Neural progenitor cell (in vitro differentiated cells): ENCODE data around the gene PLVAP. TPM values are rescaled to one million over a fixed set of nuclear protein-coding genes. Genes with fewer than 3 reads are reported as not detected.

ENCODE experiments used
- DNase-seq: peaks from one replicate; pipeline ENCODE4 v3.0.0-alpha.2; 2016; ENCODE audit warnings: low spot score
- H2AFZ ChIP-seq: fragments of 200-600 bp; sonication (generic); replicated peaks from 2 replicates; pipeline ENCODE4 v1.6.1; 2016; ENCODE audit warnings: antibody characterized with exemption
- H3F3A ChIP-seq: fragments of 200-600 bp; sonication (generic); 2 replicates; pipeline ENCODE4 v1.6.1; 2016; ENCODE audit warnings: antibody characterized with exemption, low read depth
- H3K27ac ChIP-seq: fragments of 200-600 bp; sonication (generic); 2 replicates; pipeline ENCODE4 v1.5.1; 2016; ENCODE audit warnings: mild to moderate bottlenecking
- H3K27me3 ChIP-seq: fragments of 200-600 bp; sonication (generic); 2 replicates; pipeline ENCODE4 v1.6.1; 2016; ENCODE audit warnings: mild to moderate bottlenecking, moderate library complexity
- H3K36me3 ChIP-seq: fragments of 200-600 bp; sonication (generic); 2 replicates; pipeline ENCODE4 v1.5.1; 2016
- H3K4me1 ChIP-seq: fragments of 200-600 bp; sonication (generic); 2 replicates; pipeline ENCODE4 v1.6.1; 2016; ENCODE audit warnings: mixed run types
- H3K4me2 ChIP-seq: fragments of 200-600 bp; sonication (generic); 2 replicates; pipeline ENCODE4 v1.6.1; 2016
- H3K4me3 ChIP-seq: fragments of 200-600 bp; sonication (generic); 2 replicates; pipeline ENCODE4 v1.5.1; 2016
- H3K79me2 ChIP-seq: fragments of 200-600 bp; sonication (generic); 2 replicates; pipeline ENCODE4 v1.6.1; 2016; ENCODE audit warnings: low read depth
- H3K9ac ChIP-seq: fragments of 200-600 bp; sonication (generic); 2 replicates; pipeline ENCODE4 v1.6.1; 2016
- H3K9me3 ChIP-seq: fragments of 200-600 bp; sonication (generic); 2 replicates; pipeline ENCODE4 v1.5.1; 2016; ENCODE audit warnings: low read depth
- H4K20me1 ChIP-seq: fragments of 200-600 bp; sonication (generic); 2 replicates; pipeline ENCODE4 v1.6.1; 2016; ENCODE audit warnings: low read depth
- H3K27ac Mint-ChIP-seq: 3 replicates; pipeline ENCODE4 v1.8.0; 2021; ENCODE audit warnings: mixed read lengths
- H3K27me3 Mint-ChIP-seq: 2 replicates; pipeline ENCODE4 v1.8.0; 2022; ENCODE audit warnings: low read depth, mild to moderate bottlenecking, inconsistent platforms, moderate library complexity, mixed read lengths; ENCODE audit not compliant: insufficient read depth
- H3K36me3 Mint-ChIP-seq: 3 replicates; pipeline ENCODE4 v1.8.0; 2021; ENCODE audit warnings: mixed read lengths
- H3K4me1 Mint-ChIP-seq: 3 replicates; pipeline ENCODE4 v1.8.0; 2021; ENCODE audit warnings: mixed read lengths
- H3K4me3 Mint-ChIP-seq: 3 replicates; pipeline ENCODE4 v1.8.0; 2021; ENCODE audit warnings: mild to moderate bottlenecking, moderate library complexity, mixed read lengths
- H3K9me3 Mint-ChIP-seq: 3 replicates; pipeline ENCODE4 v1.8.0; 2020; ENCODE audit warnings: mixed read lengths
- CTCF ChIP-seq: fragments of 200-600 bp; sonication (generic); IDR thresholded peaks from 2 replicates; pipeline ENCODE4 v1.5.1; 2017; ENCODE audit warnings: antibody characterized with exemption, mild to moderate bottlenecking
- EZH2 ChIP-seq: fragments of 200-600 bp; sonication (generic); IDR thresholded peaks from 2 replicates; pipeline ENCODE4 v1.6.1; 2017; ENCODE audit warnings: antibody characterized with exemption, mild to moderate bottlenecking, moderate library complexity
- EZH2phosphoT487 ChIP-seq: fragments of 200-600 bp; sonication (generic); IDR thresholded peaks from 2 replicates; pipeline ENCODE4 v1.6.1; 2017; ENCODE audit warnings: antibody characterized with exemption
- total RNA-seq: library from RNA; depleted of rRNA; stranded (reverse); fragments of >200 nt; gene quantifications from 2 replicates; pipeline ENCODE4 v1.2.3, GENCODE V29; 2015; ENCODE audit warnings: low replicate concordance

Gene PLVAP
- total RNA-seq, 1 donor from 2014 or later, result 0.11 TPM

GRCh38 chr19:17347361-17347760 lies 29.8 kb downstream of the PLVAP start:
- Histone ChIP-seq H3K4me1 (peaks cover 5% of the 10 kb centered on the region), H2AFZ (no peak overlapping the region), H3K27me3 (no peaks in the 10 kb centered on the region), H4K20me1 (no peaks in the 10 kb centered on the region), H3K4me3 (no peak overlapping the region), H3K4me2 (no peak overlapping the region), H3K36me3 (no peaks in the 10 kb centered on the region), H3K9me3 (no peaks in the 10 kb centered on the region), H3K9ac (no peak overlapping the region), H3K27ac (no peak overlapping the region), H3F3A (peaks cover 16% of the 10 kb centered on the region), H3K79me2 (no peaks in the 10 kb centered on the region)
- Mint-ChIP-seq H3K27ac (no peak overlapping the region), H3K4me1 (peaks cover 13% of the 10 kb centered on the region), H3K4me3 (no peak overlapping the region), H3K9me3 (no peaks in the 10 kb centered on the region), H3K36me3 (no peaks in the 10 kb centered on the region), H3K27me3 (peaks cover 11% of the 10 kb centered on the region)
- TF ChIP-seq EZH2 (no peak), EZH2phosphoT487 (no peak), CTCF (no peak)
- DNase-seq, result no peak

- Histone ChIP-seq H3K9me3 (no peaks in the 10 kb centered on the region), H3K79me2 (no peaks in the 10 kb centered on the region), H3K4me1 (peaks cover 5% of the 10 kb centered on the region), H3K4me2 (no peak overlapping the region), H3K4me3 (no peak overlapping the region), H4K20me1 (no peaks in the 10 kb centered on the region), H3K27ac (no peak overlapping the region), H3K27me3 (no peaks in the 10 kb centered on the region), H2AFZ (no peak overlapping the region), H3F3A (peaks cover 16% of the 10 kb centered on the region), H3K36me3 (no peaks in the 10 kb centered on the region), H3K9ac (no peak overlapping the region)
- Mint-ChIP-seq H3K4me3 (no peak overlapping the region), H3K4me1 (peaks cover 9% of the 10 kb centered on the region), H3K27ac (no peak overlapping the region), H3K9me3 (no peaks in the 10 kb centered on the region), H3K27me3 (peaks cover 7% of the 10 kb centered on the region), H3K36me3 (no peaks in the 10 kb centered on the region)
- TF ChIP-seq CTCF (peak; percentile 91), EZH2 (no peak), EZH2phosphoT487 (no peak)
- DNase-seq, result peak; percentile 83
Measured at GRCh38 chr19:17346109-17346671, 31.0 kb downstream of the PLVAP start.

- Histone ChIP-seq H3F3A (peaks cover 11% of the 10 kb centered on the region), H3K9ac (no peak overlapping the region), H3K4me1 (peaks cover 5% of the 10 kb centered on the region), H3K79me2 (peaks cover 10% of the 10 kb centered on the region), H3K27ac (no peak overlapping the region), H2AFZ (no peak overlapping the region), H4K20me1 (no peaks in the 10 kb centered on the region), H3K9me3 (no peaks in the 10 kb centered on the region), H3K27me3 (no peaks in the 10 kb centered on the region), H3K4me2 (no peak overlapping the region), H3K4me3 (no peak overlapping the region), H3K36me3 (no peaks in the 10 kb centered on the region)
- no peak overlapping the region for H3K4me3 Mint-ChIP-seq
- TF ChIP-seq CTCF (no peak), EZH2phosphoT487 (no peak), EZH2 (no peak)
- no peaks in the 10 kb centered on the region for H3K9me3 Mint-ChIP-seq
- H3K4me1 Mint-ChIP-seq, result peaks cover 9% of the 10 kb centered on the region
- DNase-seq, result no peak
- no peaks in the 10 kb centered on the region for H3K36me3 Mint-ChIP-seq
- no peak overlapping the region for H3K27ac Mint-ChIP-seq
- peaks cover 9% of the 10 kb centered on the region for H3K27me3 Mint-ChIP-seq
Measured at GRCh38 chr19:17341845-17342244, 35.3 kb downstream of the PLVAP start.
